RWPE1 (cell line): Measurements from ENCODE around the gene SLC4A4.

Experiments
- CTCF ChIA-PET: fragments of 350-600 bp; sonication (Branson Sonifier 250); formaldehyde crosslinking; extraction: SDS; loops from one replicate; lab custom pipeline; 2021; lab: Yijun Ruan, JAX
- POLR2A ChIA-PET: fragments of 400-600 bp; formaldehyde crosslinking; extraction: SDS; loops from one replicate; lab custom pipeline; 2020; ENCODE audit warnings: antibody characterized with exemption; ENCODE audit not compliant: low non-redundant PET; lab: Yijun Ruan, JAX
- DNase-seq: peaks from one replicate; pipeline ENCODE4 v3.0.0; 2012; ENCODE audit warnings: low spot score
- H3K27ac ChIP-seq: fragments of 450-650 bp; 2 replicates; pipeline ENCODE4 v1.5.1; 2017
- CTCF ChIP-seq: fragments of 450-650 bp; conservative IDR thresholded peaks from 2 replicates; pipeline ENCODE4 v1.5.1; 2017; ENCODE audit warnings: low read depth, mild to moderate bottlenecking

The SLC4A4 gene

GRCh38 chr4:71537551-71538065, 198.8 kb downstream of the SLC4A4 start:
- POLR2A ChIA-PET, result no interaction called here
- CTCF ChIA-PET, result no interaction called here
- TF ChIP-seq CTCF, result no peak
- no peak for DNase-seq
- H3K27ac ChIP-seq, result no peak overlapping the region

- no peak overlapping the region for H3K27ac ChIP-seq
- ChIA-PET CTCF (no interaction called here), POLR2A (no interaction called here)
- no peak for TF ChIP-seq CTCF
- DNase-seq, result no peak
Measured at GRCh38 chr4:71538528-71538927, 199.7 kb downstream of the SLC4A4 start.

- ChIA-PET CTCF (no interaction called here), POLR2A (no interaction called here)
- DNase-seq, result no peak
- H3K27ac ChIP-seq, result no peak overlapping the region
- no peak for TF ChIP-seq CTCF
Measured at GRCh38 chr4:71540749-71541269, 202.0 kb downstream of the SLC4A4 start.

- no peak for DNase-seq
- no peak for TF ChIP-seq CTCF
- CTCF ChIA-PET, result no interaction called here
- POLR2A ChIA-PET, result no interaction called here
- no peak overlapping the region for H3K27ac ChIP-seq
Measured at GRCh38 chr4:71541541-71541940, 202.7 kb downstream of the SLC4A4 start.

- DNase-seq, result no peak
- TF ChIP-seq CTCF, result no peak
- POLR2A ChIA-PET, result no interaction called here
- H3K27ac ChIP-seq, result no peak overlapping the region
- CTCF ChIA-PET, result no interaction called here
Measured at GRCh38 chr4:71545168-71545567, 206.3 kb downstream of the SLC4A4 start.

GRCh38 chr4:71549516-71550160, 210.8 kb downstream of the SLC4A4 start:
- CTCF ChIA-PET, result no interaction called here
- H3K27ac ChIP-seq, result no peak overlapping the region
- POLR2A ChIA-PET, result no interaction called here
- no peak for DNase-seq
- no peak for TF ChIP-seq CTCF
